Activated naive CD4-positive, alpha-beta T cell treated with Interleukin-2 at 50 U/mL for 16 hours (primary cell): ENCODE results near the gene EP300.
"Not testable (repeated sequence)": the region's sequence is repeated elsewhere in the genome, so short reads cannot be mapped to it uniquely, and the experiment has no call there.

Experiments
- DNase-seq: peaks from one replicate; pipeline ENCODE4 v3.0.0-alpha.2; 2020

EP300 gene

DNA sequence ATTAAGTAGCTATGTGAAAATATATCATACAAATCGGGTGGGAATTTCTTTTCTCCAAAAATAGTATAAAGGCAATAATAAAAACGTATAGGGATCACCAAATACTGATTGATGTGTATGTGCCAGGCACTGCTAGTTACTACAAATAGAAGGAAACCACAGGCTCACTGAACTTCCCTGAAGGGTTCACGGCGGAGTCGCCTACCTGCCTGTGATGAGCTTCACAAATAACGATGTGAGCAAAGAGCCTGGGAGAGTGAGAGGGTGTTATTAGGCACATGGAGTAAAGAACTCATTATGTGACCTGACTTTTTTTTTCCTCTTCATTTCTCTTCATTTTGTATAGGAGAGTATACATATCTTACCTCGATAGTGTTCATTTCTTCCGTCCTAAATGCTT is 76.8 kb downstream of the EP300 start:
- no peak for DNase-seq

DNA sequence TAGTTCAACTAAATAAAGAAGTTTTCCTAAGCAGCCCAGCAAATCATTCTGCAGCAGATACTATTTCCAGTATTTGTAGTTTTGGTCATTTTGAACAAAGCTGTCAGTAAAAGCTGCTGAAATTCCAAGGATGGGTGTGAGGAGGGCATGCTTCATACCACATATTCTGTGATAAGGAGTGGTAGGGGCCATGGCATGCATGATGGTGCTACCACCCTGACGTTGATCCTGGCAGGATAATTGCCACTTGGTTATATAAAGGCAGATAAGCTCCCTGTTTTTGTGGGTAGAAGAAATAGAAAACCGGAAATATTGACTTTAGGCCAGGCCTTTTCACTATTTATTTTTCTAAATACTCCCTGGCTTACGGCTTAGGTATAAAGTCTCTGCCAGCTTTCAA is 79.6 kb downstream of the EP300 start:
- no peak for DNase-seq

DNA sequence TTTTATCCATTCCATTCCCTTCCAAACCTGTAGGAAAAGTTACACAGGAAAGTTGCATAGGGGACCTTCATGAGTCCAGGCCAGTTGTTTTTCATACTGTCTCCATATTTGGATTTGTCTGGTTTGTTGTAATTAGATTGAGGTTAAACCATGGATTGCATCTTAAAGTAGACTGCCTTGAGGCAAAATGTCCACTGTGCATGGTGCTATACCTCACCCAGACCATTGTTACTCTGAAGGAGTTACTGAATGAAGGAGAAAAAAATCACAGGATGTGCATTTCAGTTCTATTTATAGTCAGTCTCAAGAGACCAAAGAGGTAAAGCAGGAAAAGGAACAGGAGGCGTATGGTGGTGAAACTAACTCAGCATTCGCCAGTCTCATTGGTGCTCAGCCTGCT is 83.2 kb downstream of the EP300 start:
- DNase-seq = no peak

DNA sequence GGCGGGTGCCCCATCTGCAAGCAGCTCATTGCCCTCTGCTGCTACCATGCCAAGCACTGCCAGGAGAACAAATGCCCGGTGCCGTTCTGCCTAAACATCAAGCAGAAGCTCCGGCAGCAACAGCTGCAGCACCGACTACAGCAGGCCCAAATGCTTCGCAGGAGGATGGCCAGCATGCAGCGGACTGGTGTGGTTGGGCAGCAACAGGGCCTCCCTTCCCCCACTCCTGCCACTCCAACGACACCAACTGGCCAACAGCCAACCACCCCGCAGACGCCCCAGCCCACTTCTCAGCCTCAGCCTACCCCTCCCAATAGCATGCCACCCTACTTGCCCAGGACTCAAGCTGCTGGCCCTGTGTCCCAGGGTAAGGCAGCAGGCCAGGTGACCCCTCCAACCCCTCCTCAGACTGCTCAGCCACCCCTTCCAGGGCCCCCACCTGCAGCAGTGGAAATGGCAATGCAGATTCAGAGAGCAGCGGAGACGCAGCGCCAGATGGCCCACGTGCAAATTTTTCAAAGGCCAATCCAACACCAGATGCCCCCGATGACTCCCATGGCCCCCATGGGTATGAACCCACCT is 84.7 kb downstream of the EP300 start:
- no peak for DNase-seq

DNA sequence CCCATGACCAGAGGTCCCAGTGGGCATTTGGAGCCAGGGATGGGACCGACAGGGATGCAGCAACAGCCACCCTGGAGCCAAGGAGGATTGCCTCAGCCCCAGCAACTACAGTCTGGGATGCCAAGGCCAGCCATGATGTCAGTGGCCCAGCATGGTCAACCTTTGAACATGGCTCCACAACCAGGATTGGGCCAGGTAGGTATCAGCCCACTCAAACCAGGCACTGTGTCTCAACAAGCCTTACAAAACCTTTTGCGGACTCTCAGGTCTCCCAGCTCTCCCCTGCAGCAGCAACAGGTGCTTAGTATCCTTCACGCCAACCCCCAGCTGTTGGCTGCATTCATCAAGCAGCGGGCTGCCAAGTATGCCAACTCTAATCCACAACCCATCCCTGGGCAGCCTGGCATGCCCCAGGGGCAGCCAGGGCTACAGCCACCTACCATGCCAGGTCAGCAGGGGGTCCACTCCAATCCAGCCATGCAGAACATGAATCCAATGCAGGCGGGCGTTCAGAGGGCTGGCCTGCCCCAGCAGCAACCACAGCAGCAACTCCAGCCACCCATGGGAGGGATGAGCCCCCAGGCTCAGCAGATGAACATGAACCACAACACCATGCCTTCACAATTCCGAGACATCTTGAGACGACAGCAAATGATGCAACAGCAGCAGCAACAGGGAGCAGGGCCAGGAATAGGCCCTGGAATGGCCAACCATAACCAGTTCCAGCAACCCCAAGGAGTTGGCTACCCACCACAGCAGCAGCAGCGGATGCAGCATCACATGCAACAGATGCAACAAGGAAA is 85.4 kb downstream of the EP300 start:
- DNase-seq = no peak

GRCh38 chr22:41178425-41178975 is 86.1 kb downstream of the EP300 start:
- no peak for DNase-seq

DNA sequence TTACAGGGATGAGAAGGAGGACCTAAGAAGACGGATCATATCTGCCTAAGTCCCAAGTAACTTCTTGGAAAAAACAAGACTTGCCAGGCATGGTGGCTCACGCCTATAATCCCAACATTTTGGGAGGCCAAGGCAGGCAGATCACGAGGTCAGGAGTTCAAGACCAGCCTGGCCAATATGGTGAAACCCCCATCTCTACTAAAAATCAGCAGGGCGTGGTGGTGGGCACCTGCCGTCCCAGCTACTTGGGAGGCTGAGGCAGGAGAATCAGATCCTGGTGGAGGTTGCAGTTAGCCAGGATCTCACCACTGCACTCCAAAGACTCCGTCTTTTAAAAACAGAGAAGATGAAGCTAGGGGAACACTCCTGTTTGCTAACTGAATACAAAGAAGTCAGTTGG is 88.0 kb downstream of the EP300 start:
- not testable (repeated sequence) for DNase-seq

DNA sequence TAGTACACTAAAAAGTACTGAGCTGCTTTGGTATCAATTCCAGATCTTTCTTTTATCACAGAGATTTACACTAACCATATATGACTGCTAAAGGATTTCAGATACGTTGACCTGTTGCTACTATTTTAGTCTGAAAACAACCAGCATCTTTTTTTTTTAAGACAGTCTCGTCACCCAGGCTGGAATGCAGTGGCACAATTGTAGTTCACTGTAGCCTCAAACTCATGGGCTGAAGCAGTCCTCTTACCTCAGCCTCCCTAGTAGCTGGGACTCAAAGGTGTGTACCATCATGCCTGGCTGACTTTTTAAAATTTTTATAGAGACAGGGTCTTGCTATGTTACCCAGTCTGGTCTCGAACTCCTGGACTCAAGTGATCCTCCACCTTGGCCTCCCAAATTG is 88.5 kb downstream of the EP300 start:
- no peak for DNase-seq

DNA sequence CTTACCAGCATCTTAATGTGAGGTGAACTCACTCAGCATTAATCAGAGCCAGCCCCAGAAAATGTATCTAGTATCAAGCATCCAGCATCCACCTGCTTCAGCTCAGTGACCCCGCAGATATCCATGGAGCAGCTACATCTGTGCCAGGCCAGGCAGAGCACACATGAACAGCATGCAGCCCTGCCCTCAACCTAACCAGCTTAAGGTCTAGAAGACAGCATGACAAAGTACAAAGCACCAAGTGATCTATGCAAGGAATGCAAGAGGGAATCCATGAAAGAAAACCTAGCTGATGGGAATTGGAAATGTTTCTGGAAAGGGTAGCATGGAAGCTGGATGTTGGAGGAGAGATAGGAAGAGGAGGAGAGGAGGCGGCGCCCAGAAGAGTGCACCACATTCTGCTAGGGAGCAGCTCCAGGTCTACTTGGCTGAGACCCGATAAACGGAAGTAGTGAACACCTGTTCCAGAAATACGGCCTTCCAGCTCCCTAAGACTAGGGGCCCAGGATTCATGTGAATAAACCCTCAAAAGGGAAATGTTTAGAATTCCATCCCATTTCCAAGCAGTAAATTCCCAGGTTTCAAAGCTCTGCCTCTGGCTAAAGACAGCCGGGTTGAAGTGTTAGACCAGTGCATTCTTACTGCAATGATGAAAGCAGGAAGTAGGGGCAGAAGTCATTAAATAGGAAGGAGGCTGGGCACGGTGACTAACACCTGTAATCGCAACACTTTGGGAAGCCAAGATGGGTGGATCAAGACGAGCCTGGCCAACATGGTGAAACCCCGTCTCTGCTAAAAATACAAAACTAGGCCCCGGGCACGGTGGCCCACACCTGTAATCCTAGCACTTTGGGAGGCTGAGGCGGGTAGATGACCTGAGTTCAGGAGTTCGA is 89.2 kb downstream of the EP300 start:
- DNase-seq = no peak

DNA sequence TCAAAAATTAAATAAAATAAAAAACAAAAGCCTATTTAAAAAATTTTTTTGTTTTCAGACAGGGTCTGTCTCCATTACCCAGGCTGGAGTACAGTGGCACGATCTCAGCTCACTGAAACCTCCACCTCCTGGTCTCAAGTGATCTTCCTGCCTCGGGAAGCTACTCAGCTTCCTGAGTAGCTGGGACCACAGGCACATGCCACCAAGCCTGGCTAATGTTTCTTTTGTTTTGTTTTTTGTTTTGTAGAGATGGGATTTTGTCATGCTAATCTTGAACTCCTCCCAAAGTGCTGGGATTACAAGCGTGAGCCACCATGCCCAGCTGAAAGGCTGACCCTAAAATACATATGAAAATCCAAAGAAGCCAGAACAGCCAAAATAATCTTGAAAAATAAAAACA is 92.3 kb downstream of the EP300 start:
- no peak for DNase-seq

- DNase-seq = no peak
These were observed 99.1 kb downstream of the EP300 start for GRCh38 chr22:41191467-41191866.

DNA sequence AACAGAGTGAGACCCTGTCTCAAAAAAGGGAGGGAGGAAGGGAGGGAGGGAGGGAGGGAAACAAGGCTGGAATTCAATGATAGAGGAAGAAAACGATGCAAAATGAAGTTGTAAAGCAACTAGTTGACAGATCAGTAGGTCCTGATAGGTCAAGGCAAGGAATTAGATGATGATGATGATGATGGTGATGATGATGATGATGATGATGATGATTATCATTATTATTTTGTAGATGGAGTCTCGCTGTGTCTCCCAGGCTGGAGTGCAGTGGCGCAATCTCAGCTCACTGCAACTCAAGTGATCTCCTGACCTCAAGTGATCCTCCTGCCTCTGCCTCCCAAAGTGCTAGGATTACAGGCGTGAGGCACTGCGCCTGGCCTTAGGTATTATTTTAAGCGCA is 101.4 kb downstream of the EP300 start:
- DNase-seq = no peak

GRCh38 chr22:41197038-41197972 is 104.9 kb downstream of the EP300 start:
- DNase-seq = peak; percentile 88

- peak; percentile 66 for DNase-seq
These were observed 105.7 kb downstream of the EP300 start for GRCh38 chr22:41198027-41198580.

DNA sequence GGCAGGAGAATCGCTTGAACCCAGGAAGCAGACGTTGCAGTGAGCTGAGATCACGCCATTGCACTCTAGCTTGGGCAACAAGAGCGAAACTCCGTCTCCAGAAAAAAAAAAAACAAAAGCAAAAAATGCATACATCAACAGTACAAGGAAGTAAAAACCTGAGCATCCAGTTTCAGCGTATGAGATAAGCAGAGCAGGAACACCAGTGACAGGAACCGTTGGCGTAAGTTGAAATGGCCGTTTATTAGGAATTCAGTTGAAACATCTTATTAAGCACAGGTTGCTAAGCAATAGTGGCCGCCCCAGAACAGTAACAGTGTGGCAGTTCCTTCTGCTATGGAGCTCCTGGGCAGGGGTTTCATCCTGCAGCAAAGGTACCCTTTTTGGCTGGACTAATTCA is 108.7 kb downstream of the EP300 start:
- DNase-seq = no peak

DNA sequence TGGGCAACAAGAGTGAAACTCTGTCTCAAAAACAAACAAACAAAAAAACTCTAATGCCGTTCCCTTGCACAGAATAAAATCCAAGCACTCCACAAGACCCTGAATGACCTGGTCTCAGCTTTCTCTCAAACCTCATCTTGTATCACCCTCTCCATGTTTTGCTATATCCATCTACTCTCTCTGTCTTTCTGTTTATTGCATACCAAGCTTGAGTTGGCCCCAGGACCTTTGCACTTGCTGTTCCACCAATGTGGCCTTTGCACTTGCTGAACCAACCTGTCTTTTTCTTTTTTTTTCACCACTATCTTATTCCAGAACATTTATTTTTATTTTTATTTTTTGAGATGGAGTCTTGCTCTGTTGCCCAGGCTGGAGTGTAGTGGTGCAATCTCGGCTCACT is 110.7 kb downstream of the EP300 start:
- DNase-seq = no peak

- DNase-seq = no peak
These were observed 111.7 kb downstream of the EP300 start for GRCh38 chr22:41204066-41204465.

- peak; percentile 99 for DNase-seq
These were observed 112.9 kb downstream of the EP300 start, which contains the start of gene L3MBTL2 for GRCh38 chr22:41204992-41205900. Gene L3MBTL2, plus strand, starts transcription at chr22:41205312. Its CDS starts 51 bp downstream, at chr22:41205363.

DNA sequence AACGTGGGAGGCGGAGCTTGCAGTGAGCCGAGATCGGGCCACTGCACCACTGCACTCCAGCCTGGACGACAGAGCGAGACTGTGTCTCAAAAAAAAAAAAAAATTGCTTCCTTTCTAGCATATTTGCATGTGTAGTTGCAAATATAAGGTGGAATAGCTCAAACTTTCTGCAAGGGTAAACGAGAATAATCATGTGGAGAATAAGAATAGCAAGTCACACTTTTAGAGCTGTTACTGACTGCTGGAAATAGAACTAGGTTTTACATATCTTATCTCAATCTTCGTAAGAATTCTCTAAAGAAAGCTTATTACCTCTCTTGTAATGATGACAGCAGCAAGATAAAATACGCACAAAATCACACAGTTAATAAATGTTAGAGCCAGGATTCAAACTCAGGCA is 114.3 kb downstream of the EP300 start:
- no peak for DNase-seq

DNA sequence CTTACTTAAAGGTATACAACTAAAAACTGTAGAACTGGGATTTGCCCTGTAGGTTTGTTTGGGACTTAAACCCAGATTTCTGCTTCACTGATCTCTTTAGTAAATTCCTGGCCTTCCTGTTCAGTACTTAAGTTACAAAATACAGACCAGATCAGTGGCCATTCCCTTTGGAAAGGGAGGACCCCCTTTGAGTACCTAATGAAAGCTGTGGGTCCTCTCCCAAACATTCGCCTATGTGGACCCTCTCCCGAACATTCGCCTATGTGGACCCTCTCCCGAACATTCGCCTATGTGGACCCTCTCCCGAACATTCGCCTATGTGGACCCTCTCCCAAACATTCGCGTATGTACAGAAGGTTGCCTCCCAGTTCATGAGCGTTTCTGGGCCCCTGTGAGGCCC is 123.0 kb downstream of the EP300 start:
- DNase-seq = no peak

DNA sequence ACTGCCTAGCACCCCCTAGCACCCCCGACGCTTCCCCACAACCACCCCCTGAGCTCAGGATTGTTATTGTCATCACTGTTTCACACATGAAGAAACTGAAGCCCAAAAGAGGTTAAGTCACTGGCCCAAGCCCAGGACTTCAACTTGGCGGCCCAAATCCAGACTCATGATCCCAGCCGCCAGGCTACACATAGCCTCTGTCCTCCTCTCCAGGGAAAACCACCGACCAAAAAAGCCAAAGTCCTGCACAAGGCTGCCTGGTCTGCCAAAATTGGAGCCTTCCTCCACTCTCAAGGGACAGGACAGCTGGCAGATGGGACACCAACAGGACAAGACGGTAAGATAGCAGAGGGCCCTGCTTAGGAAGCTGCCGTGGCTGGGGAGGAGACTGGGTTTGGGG is 123.5 kb downstream of the EP300 start:
- DNase-seq = no peak
